ENCODE results near the gene PRKAG2.
"Not testable (repeated sequence)": the region's sequence is repeated elsewhere in the genome, so short reads cannot be mapped to it uniquely, and the experiment has no call there.

The PRKAG2 gene

DNA sequence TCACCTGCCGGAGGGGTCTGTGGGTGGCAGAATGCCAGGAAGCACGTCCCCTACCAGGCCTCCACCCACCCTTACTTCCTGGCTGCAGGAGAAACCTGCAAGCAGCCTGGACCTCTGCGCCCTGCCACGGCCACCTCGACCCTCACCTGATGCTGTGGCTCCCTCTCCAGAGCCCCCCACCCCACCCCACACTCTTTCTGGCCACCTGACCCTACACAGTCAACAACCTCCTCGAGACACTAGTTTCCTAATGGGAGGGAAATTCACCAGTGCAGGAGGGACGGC, 91.3 kb downstream of the PRKAG2 start:
- DNase-seq (ENCODE audit: low read depth): no peak

DNA sequence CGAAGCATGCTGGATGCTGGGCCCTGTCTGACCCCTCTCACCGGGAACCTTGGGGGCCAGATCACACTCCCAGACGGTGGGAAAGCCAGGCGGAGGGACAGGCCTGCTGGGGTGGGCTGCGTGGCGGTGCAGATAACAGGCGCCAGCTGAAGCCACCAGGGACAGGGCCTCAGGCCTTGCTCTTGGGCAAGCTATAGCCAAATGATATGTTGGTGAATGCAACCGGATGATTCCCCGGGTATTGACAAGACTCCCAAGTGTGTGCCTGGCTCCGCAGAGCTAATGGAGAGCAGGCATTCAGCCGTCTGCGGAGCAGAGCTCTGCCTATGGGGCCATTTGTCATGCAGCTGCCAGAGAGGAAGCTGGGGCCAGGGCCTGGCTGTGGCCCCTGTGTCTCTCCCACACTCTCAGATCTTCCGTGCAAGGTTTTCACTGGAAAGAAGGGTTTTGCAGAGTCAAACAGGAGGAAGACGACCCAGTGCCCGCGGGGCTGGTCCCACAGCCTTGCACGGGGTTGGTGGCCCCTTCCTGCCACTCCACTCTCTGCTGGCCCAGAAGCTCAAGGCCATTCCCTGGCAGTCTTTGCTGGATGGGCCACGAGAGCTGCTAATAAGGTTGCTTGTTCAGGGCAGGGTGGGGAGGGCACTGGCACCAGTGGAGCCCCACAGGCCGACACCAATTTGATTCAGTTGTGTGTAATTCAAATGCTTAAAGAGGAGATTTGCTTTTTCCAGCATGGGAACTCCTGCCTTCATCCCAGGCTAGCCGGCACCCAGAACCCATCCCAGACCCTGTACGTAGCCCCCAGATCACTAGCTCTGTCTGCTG, 91.8 kb downstream of the PRKAG2 start:
- DNase-seq (ENCODE audit: low read depth): no peak

DNA sequence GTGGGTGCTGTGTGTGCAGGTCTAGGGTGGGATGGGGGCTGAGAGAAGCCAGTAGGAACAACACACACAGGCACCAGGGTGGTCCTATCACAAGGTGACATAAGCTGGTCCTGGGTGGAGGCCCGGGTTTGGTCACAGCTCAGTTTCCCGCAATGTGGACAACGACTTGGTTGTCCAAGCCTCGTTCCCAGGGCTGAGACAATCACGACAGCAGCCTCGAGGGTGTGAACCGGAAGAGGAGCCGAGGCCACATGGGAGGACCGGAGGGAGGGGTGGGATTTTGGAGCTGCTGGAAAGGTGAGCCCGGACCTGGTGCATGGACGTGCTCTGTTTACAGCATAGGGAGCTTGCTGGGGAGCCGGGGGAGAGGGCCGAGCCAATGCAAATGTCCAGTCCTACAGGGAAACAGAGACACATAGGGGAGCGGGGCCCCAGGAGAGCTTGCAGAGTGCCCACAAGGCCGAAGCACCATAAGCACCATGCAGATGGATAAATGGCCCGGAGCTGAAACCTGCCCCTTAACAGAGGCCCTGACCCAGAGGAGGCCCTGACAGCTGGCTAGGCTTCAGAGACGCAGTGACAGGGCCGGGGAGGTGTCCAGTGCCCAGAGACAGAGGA, 92.8 kb downstream of the PRKAG2 start:
- no peak for DNase-seq (ENCODE audit: low read depth)

DNA sequence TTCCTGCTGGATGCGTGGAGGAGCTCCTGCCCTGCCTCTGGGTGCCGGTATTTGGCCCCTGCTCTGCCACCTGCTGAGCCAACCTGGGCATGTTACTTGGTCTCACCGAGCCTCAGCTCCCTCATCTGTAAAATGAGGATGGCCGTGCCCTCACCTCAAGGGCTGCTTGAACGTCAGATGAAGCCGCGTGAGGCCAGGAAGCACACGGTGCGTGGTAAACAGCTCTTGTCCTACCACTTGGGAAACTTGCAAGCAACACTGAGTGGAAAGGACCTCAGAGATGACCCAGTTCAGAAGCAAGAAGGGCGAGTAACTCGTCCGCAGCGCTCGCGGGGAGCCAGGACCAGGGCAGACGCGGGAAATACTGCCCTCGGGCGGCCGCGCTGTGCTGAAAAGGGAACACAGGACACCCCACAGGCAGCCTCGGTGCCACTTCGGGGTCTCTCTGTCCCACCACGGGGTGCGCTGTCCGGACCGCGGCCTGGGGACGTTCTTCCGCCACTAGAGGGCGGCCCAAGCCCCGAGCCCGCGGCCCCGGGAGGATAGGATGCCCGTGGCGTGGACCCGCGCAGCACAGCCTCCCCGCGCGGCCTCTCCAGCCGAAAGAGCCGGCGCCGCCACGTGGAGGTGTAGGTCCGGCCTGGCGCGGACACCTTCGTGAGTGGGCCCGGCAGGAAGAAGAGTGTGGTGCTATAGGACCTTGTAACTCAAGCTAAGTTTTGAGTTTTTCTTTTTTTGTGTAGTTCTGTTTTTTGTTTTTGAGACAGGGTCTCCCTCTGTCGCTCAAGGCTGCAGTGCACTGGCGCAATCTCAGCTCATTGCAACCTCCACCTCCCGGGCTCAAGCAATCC, 94.1 kb downstream of the PRKAG2 start:
- DNase-seq (ENCODE audit: low read depth): peak; percentile 46

DNA sequence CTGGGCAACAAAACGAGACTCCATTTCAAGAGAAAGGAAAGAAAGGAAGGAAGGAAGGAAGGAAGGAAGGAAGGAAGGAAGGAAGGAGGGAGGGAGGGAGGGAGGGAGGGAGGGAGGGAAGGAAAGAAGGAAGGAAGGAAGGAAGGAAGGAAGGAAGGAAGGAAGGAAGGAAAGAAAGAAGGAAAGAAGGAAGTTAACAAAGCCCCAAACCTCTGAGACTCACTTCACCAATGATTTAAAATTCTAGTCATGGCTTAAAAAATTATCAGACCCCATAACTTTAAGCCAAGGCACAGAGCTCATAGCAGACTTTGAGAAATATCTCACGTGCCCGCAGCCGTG, 94.7 kb downstream of the PRKAG2 start:
- DNase-seq (ENCODE audit: low read depth): not testable (repeated sequence)

DNA sequence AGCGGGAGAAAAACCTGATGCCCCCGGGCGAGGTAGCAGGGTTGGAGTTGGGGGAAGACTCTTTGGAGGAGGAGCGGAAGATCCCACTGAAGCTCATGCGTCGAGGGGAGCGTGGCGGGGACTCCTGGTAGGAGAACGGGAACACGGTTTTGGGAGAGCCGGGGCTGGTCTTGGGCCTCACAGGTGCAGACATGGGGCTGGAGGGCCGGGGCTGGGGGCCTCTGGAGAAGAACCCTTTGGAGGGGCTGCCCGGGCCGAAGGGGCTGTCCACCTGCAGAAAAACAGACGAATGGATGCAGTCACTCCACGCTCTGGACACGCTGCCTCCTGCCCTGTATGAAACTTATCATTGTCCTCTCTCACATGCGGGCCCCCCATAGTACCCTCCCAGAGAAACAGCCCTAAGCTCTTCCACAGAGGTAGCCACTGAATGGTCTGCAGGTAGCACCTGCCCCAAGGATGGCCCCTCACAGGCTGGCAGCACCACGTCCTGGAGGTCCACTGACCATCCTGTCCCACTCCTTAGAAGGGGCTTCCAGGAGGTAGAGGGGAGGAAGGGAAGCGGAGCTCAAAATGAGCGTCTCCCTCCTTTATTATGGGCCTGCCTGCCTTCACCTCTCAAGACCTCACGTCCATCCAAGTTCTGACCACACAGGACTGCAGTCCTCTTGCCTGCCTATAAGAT, 95.6 kb downstream of the PRKAG2 start:
- DNase-seq (ENCODE audit: low read depth): no peak

DNA sequence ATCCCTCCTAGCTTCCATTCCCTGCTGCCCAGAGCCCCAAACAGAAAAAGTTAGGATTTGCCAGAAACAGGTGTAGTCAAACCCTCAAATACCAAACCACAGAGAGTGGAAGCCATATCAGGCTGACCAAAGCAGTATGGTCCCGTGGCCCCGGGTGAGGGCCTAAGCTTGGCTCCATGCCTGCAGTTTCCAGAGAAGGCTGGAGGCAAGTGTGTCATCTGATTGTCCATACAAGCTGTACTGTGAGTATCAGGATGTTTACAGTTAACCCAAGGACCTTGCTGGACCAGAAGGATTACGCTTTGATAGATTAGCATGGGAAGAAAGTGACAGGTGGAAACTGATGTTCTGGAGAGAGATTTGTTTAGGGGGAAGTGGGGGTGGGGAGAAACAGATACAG, 96.3 kb downstream of the PRKAG2 start:
- no peak for DNase-seq (ENCODE audit: low read depth)

DNA sequence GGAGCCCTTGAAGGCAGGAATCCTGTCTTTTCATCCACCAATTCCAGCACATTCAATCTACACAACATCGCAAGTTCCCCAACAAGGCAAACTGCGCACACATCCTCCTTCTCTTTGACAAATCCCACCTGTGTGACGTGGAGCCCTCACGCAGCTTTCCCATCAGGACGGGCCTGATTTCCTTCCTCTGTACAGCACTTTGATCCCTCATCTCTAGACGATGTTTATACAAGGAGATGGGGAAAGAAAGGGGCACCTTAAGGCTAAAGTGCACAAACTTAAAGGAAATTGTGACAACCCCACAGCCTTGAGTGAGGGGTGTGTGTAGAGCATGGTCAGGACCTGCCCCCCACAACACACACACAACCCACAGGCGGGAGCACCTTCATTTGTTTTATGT, 97.2 kb downstream of the PRKAG2 start:
- DNase-seq (ENCODE audit: low read depth): no peak

DNA sequence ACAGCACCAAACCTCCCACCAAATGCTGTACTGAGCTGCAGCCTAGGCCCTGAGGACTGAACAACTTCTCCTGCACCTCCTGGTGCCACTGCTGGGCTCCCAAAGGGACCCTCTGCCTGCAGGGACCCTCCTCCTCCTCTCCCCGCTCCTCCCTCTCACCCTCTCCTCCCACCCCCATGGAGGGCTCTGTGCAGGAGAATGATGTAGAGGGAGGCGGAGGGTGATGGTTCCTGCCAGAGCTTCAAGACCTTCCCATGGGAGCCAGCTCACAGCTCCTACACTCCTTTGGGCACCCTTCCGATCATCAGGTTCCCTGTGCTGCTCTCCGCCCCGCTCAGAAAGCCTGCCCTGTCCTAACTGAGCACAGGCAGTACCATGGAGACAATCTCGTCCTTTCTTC, 97.7 kb downstream of the PRKAG2 start:
- no peak for DNase-seq (ENCODE audit: low read depth)

DNA sequence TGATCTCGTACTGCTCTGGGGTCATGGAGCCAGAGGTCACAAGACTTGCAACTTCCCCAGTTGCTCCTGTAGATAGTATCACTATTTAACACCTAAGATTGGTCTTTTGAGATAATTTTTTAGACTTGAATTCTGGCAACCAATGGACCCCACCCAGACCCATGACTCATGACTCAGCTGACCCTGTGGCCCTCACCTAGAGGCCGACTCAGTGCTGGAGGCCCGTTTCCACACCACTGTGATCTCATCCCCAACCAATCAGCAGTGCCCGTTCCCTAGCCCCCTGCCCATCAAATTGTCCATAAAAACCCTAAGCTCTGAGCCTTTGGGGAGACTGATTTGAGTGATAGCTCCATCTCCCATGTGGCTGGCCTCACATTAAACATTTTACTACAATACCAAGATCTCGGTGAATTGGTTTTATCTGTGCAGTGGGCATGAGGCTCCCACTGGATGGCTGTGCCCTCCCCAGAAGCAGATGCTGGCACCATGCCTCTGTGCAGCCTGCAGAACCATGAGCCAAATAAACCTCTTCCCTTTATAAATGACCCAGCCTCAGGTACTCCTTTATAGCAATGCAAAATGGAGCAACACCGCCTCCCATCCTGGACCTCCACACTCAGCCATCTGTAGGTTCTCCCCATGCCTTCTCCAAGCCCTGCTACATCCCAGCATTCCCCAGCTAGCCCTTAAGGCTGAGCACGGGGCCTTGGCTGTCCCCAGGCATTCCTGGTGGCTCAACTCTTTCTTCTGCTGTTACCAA, 98.8 kb downstream of the PRKAG2 start:
- no peak for DNase-seq (ENCODE audit: low read depth)

DNA sequence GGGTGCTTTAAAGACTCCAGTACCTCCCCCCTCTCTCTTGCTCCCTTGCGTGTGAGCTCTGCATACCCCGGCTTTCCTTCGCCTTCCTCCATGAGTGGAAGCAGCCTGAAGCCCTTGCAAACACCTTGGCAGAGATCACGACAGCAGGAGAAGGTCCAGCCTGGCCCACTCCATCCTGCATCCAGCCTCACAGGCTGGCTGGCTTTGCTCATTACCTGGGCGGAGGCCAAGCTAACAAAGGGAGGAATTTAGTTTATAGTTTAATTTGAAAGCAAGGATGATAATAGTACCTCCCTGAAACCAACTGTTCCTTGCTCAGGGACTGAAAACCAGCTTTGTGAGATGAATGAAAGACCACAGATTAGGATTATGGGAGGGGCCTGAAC, 99.4 kb downstream of the PRKAG2 start:
- DNase-seq (ENCODE audit: low read depth): no peak

DNA sequence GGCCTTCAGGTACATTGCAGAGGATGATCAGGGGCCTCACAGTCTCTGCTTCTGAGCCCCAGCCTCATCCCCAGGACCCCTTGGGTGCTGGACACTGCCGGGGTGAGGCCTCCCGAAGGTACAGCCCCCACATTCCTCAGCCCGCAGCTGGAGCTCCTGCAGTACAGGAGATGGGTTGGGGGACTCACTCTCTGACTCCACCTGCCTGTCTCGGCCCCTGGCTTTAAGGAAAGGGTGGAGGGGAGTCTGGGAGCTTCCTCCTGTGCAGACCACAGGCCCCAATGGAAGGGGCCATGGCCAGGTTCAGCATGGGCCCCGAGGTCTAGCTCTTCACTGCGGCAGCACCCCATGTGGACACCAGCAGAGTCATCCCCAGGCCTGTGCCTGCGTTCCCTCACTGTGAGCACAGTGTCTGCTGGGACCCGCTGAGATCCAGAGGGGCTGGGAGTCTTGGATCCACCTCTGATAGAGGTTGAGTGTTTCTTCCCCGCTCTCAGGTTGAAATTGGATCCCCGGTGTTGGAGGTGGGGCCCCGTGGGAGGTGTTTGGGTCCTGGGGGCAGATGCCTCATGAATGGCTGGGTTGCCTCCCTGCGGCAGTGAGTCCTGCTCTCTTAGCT, 99.9 kb downstream of the PRKAG2 start:
- DNase-seq (ENCODE audit: low read depth): no peak

DNA sequence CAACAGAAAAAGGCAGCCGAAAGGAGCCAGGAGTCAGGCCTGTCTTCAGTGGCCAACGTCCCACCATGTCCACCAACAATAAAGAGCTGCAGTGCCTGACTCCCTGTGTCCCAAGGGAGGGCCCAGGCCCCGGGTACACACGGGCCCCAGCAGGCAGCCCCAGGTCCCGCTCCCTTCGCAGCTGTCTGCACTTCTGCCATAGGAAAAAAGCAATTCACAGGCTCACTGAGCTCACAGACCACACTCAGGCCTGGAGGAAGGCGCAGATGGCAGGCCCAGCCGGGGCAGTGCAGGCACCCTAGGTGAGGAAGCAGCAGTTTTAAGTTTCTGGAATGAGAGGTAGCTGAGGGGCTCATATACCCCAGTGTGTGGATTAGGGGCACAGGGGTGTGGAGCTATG, 100.5 kb downstream of the PRKAG2 start:
- DNase-seq (ENCODE audit: low read depth): no peak

DNA sequence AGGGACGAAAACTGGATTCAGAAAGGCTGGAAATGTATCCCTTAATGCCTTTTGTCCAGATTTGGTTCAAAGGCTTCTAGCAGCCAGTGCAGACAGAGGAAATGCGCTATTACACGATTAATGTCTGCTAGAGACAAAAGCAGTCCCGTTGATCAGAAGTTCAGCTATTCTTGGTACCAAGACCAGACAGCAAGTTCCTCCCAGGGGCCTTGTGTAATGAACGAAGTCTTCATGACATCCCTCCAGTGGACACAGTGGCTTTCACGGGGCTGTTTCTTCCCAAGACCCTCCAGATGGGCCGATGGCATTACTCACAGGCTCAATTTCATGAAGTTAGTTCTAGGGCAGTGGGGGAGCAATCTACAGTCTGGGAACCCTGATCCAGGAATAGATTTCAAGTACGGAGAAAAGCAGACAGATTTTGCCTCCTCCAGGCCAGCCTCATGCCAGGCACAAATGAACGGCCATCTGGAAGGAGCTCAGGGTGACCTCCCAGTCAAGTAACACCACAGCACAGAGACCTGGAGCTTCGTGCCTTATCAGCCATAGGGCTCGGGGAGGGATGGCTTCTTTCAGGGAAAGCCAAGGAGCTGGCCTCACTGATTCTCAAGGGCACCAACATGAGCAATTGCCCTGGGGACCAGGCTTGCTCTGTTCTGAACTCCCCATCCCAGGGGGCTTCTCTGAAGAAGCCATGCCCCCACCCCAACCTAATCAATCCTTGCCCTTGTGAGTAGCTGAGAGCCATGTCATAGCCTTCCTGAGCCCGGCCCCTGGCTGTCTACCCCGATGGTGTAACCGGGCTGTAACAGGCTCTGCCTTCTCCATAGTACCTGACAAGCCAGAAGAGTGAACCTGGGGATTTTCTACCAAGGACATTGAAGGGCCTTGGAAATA, 101.1 kb downstream of the PRKAG2 start:
- DNase-seq (ENCODE audit: low read depth): no peak

DNA sequence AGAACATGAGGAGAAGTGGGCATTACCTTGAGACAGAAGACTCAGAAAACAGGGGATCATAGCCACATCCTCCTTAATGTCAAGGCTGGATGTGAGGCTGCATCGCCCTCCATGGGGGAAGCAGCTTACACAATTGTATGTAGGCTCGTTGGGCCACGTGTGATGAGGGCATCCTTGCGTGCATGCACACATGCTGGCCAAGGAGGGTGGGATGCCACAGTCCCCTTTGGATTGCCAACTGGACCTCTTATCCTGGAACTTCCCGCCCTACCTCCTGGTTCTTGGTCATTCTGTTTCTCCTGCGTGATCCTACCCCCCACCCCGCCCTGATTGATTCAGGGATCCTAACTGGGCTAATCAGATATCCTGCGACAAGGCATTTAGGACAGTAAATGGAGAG, 102.0 kb downstream of the PRKAG2 start:
- DNase-seq (ENCODE audit: low read depth): no peak

DNA sequence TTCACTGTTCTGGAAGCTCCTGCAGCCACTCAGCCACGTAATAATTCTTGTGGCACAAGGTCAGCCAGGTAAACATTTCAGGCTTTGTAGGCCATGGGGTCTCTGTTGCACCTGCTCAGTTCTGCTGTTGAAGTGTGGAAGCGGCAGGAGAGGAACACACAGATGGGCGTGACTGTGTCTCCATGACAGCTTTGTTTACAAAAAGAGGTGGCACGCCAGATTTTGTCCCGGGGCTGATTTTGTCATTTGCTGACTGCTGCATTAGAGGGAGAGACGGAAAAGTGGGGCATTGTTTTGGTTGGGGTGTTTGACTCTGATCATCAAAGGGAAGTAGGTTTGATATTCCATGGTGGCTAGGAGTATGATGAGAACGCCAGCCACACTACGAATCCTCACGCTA, 103.1 kb downstream of the PRKAG2 start:
- no peak for DNase-seq (ENCODE audit: low read depth)

DNA sequence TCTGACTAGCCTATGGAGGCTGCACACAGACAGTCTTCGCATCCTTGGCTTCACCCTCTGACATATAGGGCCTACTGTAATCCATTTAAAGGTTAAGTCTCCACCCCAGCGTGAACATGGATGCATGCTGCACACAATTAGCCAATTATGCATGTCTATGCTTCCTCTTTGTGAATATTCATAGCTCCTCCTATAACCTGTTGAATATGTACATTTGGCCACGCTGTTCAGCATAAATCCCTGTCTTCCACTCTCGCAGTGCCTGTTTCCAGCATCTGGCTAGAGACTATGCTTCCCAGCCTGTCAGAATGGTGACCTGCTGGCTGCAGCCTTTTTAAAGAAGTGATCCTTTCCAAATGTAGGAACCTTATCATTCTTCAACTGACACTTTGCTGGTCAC, 106.7 kb downstream of the PRKAG2 start:
- DNase-seq (ENCODE audit: low read depth): no peak

DNA sequence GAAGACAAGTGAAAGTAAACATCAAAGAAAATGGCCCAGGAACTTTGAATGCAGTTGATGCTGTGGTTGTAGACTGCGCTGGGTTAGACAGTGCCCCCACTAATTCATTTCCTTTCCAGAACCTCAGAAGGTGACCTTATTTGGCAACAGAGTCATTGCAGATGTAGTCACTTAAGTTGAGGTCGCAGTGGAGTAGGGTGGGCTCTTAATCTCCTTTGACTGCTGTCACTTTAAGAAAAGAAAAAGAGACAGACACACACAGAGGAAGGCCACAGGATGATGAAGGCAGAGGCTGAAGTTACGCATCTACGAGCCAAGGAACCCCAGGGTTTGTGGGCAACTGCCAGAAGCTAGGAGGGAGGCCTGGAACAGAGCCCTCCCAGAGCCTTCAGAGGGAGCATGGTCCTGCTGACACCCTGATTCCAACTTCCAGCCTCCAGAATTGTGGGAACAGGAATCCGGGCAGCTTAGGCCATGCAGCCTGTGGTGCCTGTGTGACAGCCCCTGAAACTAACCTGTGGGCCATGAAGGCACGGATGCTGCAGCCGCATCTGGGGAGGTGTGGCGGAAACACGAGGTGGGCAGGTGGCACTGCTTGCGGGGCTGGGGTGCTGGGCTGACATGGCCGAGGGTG, 107.6 kb downstream of the PRKAG2 start:
- no peak for DNase-seq (ENCODE audit: low read depth)

DNA sequence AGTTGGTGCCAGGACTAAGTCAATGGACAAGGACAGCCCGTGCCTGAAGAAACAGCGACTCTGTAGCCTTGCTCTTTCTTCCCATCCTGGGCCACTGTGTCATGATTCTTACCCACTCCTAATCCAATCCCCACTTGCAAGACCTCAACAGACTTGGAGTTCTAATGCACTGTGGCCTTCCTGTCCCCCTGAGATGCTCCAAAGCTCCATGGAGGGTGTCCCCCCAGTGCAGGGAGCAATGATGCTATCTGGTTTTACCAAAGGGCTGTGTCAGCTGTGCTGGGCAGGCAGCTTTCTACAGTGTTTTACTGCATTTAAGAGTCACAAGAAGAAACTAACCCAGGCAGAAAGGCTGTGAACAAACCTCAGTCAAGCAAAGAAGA, 108.1 kb downstream of the PRKAG2 start:
- no peak for DNase-seq (ENCODE audit: low read depth)

DNA sequence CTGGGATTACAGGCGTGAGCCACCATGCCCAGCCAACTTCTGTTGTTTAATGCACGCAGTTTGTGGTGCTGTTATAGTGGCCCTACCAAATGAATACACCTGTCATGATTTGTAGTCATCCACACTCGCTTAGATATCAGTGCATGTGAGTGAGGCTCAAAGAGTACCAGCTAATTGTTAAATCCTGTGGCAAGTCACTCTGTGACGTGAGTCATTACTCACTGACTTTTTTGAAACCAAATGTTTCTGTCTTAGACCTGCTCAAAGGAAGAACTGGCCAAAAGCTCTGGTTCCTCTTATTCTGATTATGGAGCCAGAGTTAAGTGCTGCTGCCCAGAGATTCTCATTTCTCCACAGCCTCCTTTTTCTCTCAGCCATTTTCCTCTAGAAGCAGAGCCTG, 109.4 kb downstream of the PRKAG2 start:
- no peak for DNase-seq (ENCODE audit: low read depth)

All from stimulated activated CD8-positive, alpha-beta memory T cell treated with anti-CD3 and anti-CD28 coated beads, Interleukin-15, amount 100 ng/mL, for 24 hours (primary cell).